Cardiac fibroblast (primary cell): ENCODE results near the gene NR1D2.
"Not testable (repeated sequence)": the region's sequence is repeated elsewhere in the genome, so short reads cannot be mapped to it uniquely, and the experiment has no call there.

Source experiments
- DNase-seq, 2 donors: peaks; one replicate each; pipeline versions ENCODE4 v3.0.0 to v3.0.0-alpha.2; 2010; ENCODE audit warnings: low read depth in 2 of 2
- H3K4me3 ChIP-seq, 2 donors: replicated peaks in 1 of 2; 1 replicate in 1 of 2; 2 replicates in 1 of 2; pipeline ENCODE4 v1.5.1; 2011; ENCODE audit warnings: low read depth in 2 of 2, low read length in 2 of 2, mild to moderate bottlenecking in 2 of 2, moderate library complexity in 1 of 2
- CTCF ChIP-seq: IDR thresholded peaks from one replicate; pipeline ENCODE4 v1.5.1; 2011; ENCODE audit warnings: low read depth, mild to moderate bottlenecking, low read length, inconsistent platforms

NR1D2 gene

GRCh38 chr3:24017305-24017704 is 72.2 kb downstream of the NR1D2 start:
- DNase-seq: no peak
- no peak overlapping the region for H3K4me3 ChIP-seq
- TF ChIP-seq CTCF: no peak

- H3K4me3 ChIP-seq: no peak overlapping the region
- no peak for TF ChIP-seq CTCF
- no peak for DNase-seq
These were observed 73.9 kb downstream of the NR1D2 start for GRCh38 chr3:24018784-24019570.

- DNase-seq: no peak
- no peak overlapping the region for H3K4me3 ChIP-seq
- TF ChIP-seq CTCF: no peak
These were observed 74.5 kb downstream of the NR1D2 start for GRCh38 chr3:24019585-24019984.

GRCh38 chr3:24020036-24020691 is 75.1 kb downstream of the NR1D2 start:
- no peak for TF ChIP-seq CTCF
- DNase-seq: no peak
- H3K4me3 ChIP-seq: no peak overlapping the region

- TF ChIP-seq CTCF: no peak
- no peak for DNase-seq
- H3K4me3 ChIP-seq: no peak overlapping the region
These were observed 78.1 kb downstream of the NR1D2 start for GRCh38 chr3:24023197-24023596.

GRCh38 chr3:24025805-24026204 is 80.7 kb downstream of the NR1D2 start:
- no peak for TF ChIP-seq CTCF
- no peak for DNase-seq
- H3K4me3 ChIP-seq: no peak overlapping the region

- H3K4me3 ChIP-seq, DNase-seq: not testable (repeated sequence)
These were observed 81.6 kb downstream of the NR1D2 start for GRCh38 chr3:24026665-24027064.
